Right lung (tissue), 5 donors: ENCODE data around the gene CYP3A7. TPM values are rescaled to one million over a fixed set of nuclear protein-coding genes. Genes with fewer than 3 reads are reported as not detected.
"Not testable (repeated sequence)": the region's sequence is repeated elsewhere in the genome, so short reads cannot be mapped to it uniquely, and the experiment has no call there.

ENCODE experiments used
- DNase-seq, 2 donors: peaks; one replicate each; pipeline ENCODE4 v3.0.0-alpha.2; 2013
- polyA plus RNA-seq, 5 donors: library from polyadenylated mRNA; unstranded; fragments of 120-200 nt; gene quantifications; one replicate each; pipeline versions ENCODE4 v1.2.1 to v1.2.3, GENCODE V29; 2013; ENCODE audit warnings: inconsistent platforms in 1 of 5, low replicate concordance in 1 of 5; ENCODE audit not compliant: insufficient read length in 5 of 5, insufficient read depth in 1 of 5

Gene CYP3A7
- polyA plus RNA-seq, 5 donors = 0.59 to 16.8 (median 1.3) TPM

DNA sequence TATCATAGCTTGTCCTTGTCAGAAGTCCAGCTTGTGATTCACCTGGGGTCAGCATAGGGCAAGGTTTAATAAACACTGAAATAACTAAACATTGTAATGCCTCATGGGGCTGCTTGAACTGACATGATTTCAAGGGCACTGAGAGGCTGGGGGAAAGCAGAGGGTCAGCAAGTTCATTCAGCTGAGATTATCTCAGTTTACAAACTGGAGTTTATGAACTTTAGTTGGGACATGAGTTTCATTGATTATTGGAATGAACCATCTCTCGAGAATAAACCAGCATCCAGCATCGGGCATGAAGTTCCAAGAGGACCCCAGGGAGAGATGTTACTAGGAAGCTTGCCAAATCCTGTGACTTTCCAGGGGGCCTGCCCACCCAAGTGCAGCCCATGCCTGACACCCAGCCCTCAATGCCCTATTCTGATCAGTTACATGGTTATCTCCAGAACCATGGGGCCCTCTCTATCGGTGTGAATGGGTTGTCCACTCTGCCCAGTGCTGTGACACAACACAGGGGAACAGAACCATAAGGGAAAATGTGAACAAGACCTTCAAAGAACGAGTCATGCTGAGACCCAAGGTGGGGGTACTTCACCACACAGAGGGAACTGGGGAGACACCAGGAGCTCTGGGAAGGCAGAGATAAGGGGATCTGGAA, 7.9 kb upstream of the CYP3A7 start:
- DNase-seq = no peak

GRCh38 chr7:99741441-99741795, 6.4 kb upstream of the CYP3A7 start:
- DNase-seq = no peak

DNA sequence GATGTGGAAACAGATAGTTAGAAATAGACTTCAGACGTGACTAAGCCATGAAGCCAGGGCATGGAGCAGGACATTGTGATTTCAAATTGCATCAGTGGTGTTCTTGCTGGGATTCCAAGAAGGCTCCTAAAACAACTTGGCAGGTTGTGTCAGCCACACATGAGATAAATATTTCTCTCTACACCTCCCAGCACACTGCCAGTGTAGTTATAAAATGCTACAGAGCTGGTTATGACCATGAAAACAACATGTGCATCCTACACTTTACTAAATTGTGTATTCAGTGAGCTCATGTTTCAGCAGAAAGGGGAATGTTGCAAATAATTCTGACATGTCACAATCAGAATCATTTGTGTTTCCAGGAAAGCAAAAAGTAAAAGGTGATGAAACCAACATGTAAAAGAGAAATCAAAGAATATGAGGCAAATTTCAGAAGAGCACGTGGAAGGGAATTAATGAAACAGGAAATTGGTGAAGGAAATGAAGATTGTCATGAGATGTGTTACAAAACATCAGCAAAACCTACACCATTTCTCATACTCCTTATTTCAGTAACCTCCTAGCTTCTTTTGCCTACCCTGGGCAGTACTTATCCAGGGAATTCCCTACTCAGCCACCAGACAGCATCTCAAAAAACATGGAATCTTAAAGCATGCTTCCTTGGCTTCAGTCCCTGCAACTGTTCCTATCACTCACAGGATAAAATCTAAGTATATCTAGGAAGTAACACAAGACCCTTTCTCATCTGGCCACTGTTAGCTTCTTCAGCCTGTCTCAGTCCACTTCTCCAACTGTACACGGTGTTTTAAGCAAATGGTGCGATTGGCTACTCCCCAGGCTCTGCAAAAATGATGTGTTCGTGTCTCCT, 5.8 kb upstream of the CYP3A7 start:
- DNase-seq = no peak

DNA sequence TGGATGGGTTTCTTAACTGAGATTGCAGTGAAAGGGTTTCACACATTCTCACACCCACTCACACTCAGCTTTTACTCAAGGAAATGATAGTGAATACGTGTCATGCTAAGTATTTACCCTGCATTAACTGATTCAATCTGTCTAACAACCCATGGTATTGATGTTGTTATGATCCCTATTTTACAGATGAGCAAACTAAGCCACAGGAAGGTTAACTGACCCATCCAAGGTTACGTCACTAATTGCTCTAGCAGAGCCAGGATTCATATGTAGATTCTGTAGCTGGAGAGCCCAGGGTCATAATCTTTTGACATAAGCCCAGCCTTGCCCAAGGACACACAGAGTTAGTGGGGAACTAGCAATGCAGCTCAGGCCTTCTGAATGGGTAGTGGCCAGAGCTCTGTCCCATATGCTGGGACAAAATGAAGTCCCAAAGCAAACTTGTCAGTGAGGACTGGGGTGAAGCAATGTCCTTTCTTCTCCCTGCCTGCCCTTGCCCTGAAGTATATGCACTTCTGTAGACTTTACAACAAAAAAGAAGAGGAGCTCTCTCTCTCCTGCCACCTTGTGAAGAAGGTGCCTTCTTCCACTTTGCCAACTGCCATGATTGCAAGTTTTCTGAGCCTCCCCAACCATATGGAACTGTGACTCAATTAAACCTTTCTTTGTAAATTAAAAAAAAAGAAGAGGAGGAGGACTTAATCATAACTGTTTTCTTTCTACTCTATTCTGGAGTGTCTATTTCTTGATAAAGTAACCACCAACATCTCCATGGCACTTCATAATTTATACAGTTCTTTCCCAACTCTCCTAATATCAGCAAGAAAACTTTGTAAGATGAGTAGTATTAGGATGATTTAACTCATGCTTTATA, 4.9 kb upstream of the CYP3A7 start:
- no peak for DNase-seq

GRCh38 chr7:99737726-99738125, 2.7 kb upstream of the CYP3A7 start:
- no peak for DNase-seq

GRCh38 chr7:99736667-99737066, 1.7 kb upstream of the CYP3A7 start:
- DNase-seq = not testable (repeated sequence)

- DNase-seq = no peak
These were observed 1.5 kb downstream of the CYP3A7 start for GRCh38 chr7:99733448-99733847.

- no peak for DNase-seq
These were observed 2.0 kb downstream of the CYP3A7 start for GRCh38 chr7:99733003-99733402.

DNA sequence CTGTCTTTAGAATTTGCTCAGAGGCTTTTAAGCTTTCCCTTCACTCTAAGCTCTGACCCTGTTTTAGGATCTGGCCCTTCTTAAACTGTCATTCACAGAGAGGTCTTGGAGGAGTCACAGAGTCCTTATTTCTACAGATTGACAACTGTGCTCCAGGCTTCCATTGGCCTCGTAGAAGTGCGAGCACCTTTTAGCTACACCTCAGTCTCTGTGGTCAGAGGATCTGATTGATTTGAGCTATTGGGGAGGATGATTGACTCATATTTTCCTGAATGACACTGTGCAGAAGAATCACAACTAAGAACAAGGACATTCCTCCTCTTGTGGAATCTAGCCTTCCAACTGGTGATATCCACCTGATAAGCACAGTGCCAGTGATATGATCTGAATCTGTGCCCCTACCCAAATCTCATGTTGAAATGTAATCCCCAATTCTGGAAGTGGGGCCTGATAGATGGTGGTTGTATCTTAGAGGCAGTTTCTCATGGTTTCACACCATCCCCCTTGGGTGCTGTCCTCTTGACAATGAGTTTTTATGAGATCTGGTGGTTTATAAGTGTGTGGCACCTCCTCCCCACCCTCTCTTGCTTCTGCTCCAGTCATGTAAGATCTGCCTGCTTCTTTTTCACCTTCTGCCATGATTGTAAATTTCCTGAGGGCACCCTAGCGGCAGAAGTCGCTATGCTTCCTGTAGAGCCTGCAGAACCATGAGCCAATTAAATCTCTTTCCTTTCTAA, 3.2 kb downstream of the CYP3A7 start:
- DNase-seq = no peak

GRCh38 chr7:99730992-99731391, 4.0 kb downstream of the CYP3A7 start:
- DNase-seq = no peak

DNA sequence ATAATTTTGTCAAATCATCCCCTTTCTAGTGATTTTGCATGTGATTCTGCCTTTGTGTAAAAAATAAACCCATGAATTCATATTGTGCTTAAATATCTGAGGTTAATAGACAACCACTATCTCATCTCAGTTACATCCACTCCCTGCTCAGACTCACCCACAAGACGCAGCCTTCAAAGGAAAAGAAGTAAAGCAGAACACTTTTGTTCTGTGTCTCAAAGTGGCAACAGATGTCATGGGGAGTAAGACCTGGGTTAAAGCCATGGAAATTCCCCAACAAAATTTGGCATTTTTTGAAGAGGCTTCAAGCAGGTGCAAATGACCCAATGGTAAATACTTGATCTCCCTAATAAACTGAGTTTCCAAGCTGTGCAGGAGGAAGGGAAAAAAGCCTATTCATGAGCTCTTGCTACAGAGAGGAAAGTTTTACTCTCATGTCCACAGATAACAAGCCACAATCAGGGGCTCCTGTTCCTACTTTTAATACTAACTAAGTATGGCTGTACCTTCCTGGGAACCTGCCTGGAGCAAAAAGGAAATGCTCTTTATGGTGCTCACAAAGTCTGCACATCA, 4.7 kb downstream of the CYP3A7 start:
- DNase-seq = no peak

GRCh38 chr7:99729486-99730237, 5.3 kb downstream of the CYP3A7 start:
- peak in 1 of 2 donors; percentile 40 for DNase-seq

DNA sequence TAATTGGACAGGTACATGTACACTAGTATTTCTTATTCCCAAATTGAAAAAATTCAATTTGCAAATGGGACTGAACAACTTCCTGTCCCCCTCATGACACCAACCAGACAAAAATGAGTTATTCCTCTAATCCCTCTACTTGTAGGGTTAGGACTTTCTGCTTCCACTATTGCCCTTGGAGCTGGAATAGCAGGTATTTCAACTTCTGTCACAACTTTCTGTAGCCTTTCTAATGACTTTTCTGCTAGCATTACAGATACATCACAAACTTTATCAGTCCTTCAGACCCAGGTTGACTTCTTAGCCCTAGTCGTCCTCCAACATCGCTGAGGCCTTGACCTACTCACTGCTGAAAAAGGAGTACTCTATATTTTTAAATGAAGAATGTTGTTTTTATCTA, 6.4 kb downstream of the CYP3A7 start:
- DNase-seq = no peak

DNA sequence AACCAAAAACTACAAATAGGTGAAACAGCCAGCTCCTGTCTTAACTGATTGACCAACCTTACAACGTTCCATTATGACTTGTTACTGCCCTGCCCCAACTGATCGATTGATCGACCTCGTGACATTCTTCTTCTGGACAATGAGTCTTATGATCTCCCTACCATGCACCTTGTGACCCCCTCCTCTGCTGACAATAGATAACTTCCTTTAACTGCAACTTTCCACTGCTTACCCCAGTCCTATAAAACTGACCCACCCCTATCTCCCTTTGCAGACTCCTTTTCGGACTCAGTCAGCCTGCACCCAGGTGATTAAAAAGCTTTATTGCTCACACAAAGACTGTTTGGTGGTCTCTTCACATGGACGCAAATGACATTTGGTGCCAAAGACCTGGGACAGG, 11.8 kb downstream of the CYP3A7 start:
- not testable (repeated sequence) for DNase-seq

GRCh38 chr7:99720800-99721595, 14.0 kb downstream of the CYP3A7 start:
- peak; percentile 41 to 56 for DNase-seq

DNA sequence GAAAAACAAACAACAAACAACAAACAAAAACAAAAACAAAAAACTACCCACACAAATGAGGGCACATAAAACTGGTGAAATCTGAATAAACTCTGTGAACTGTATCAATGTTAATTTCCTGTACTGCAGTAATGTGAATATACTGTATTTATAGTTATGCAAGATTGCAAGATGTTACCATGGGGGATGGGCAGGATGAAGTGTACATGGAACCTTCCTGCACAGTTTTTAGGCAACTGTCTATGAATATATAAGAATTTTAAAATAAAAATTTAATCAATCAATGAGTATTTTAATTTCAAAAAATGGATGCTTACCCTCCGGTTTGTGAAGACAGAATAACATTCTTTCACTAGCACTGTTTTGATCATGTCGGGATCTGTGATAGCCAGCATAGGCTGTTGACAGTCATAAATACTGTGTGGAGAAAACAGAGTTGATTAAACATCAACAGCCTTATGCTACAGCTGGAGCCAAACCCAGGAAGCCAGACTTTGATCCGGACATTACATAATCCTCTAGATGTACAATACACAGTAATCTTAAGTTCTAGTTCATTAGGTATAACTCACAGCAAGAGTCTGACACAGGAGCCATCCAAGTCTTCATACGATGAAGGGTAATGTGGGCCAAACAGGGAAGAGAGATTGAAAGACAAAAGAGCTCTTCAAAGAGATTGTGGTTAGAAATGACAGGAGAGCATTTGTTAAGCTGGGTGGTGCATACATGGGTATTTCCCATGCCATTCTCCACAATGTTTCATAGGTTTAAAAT, 14.8 kb downstream of the CYP3A7 start:
- DNase-seq = peak; percentile 23 to 25

DNA sequence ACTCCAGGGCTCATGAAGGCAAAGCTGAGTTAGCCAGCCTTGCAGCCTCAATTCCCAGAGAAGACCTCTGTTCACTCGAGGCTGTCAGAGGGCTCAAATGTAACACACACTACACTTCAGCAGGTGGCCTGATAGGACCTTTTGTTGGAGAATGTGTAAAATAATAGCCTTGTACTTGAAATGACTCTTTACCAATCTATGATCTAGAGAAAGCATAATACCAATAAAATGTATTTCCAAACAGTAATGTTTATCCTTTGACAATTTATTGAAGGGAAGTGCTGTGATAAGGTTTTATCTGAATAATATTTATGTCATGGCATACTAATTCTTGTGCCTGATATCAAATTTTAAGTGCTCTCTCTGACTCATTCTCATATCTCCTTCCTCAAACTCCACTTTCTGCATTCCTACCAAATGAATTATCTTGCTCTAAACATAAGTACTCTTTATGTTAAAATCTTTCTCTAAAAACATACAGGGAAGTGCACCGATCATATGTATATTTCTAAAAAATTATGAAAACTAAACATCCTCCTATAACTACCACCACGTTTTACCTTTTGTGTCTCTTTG, 20.9 kb downstream of the CYP3A7 start:
- DNase-seq = no peak

GRCh38 chr7:99709838-99710578, 25.0 kb downstream of the CYP3A7 start:
- no peak for DNase-seq
